HepG2 (cell line): ENCODE data around the gene U2AF1L4. TPM values are rescaled to one million over a fixed set of nuclear protein-coding genes. Genes with fewer than 3 reads are reported as not detected.
A peak's percentile ranks its signal among the peaks of the same experiment; 100 is the strongest.

ENCODE experiments used
- BORCS8-MEF2B ChIP-seq: sonication (generic); formaldehyde crosslinking; IDR thresholded peaks from 2 replicates; pipeline ENCODE4 v1.8.0; 2022; ENCODE audit warnings: mild to moderate bottlenecking, missing genetic modification reagents
- CCAR2 ChIP-seq: fragments of 200-400 bp; formaldehyde crosslinking; optimal IDR thresholded peaks from 2 replicates; pipeline ENCODE3; 2018; ENCODE audit warnings: low read depth, mild to moderate bottlenecking, low read length, moderate library complexity
- ESRRA ChIP-seq: sonication (generic); formaldehyde crosslinking; IDR thresholded peaks from 2 replicates; pipeline ENCODE4 v1.5.1; 2020; ENCODE audit warnings: mild to moderate bottlenecking, low read depth, missing genetic modification reagents
- GLI4 ChIP-seq: sonication (generic); formaldehyde crosslinking; IDR thresholded peaks from 2 replicates; pipeline ENCODE4 v1.5.1; 2020; ENCODE audit warnings: missing genetic modification reagents, mild to moderate bottlenecking, moderate library complexity, borderline replicate concordance
- IRF2 ChIP-seq: IDR thresholded peaks from 2 replicates; pipeline ENCODE4 v1.6.1; 2018; ENCODE audit warnings: missing genetic modification reagents, missing compliant biosample characterization
- MAZ ChIP-seq, 2 experiments: sonication (generic) in 1 of 2; formaldehyde crosslinking in 1 of 2; IDR thresholded peaks; 2 replicates each; pipeline versions ENCODE4 v1.5.0 to v1.6.1; 2012 to 2020; ENCODE audit warnings: low read depth in 2 of 2, mild to moderate bottlenecking in 2 of 2, borderline replicate concordance in 1 of 2, improper control_type of control experiment in 1 of 2, low read length in 1 of 2, missing genetic modification reagents in 1 of 2, moderate library complexity in 1 of 2
- ONECUT2 ChIP-seq: sonication (generic); formaldehyde crosslinking; IDR thresholded peaks from 2 replicates; pipeline ENCODE4 v1.4.0; 2020; ENCODE audit warnings: missing genetic modification reagents
- SOX5 ChIP-seq: IDR thresholded peaks from 2 replicates; pipeline ENCODE4 v1.6.1; 2016; ENCODE audit warnings: borderline replicate concordance
- TP53 ChIP-seq: sonication (generic); formaldehyde crosslinking; conservative IDR thresholded peaks from 2 replicates; pipeline ENCODE4 v1.4.0; 2020; ENCODE audit warnings: missing genetic modification reagents
- ZBTB20 ChIP-seq: sonication (generic); formaldehyde crosslinking; IDR thresholded peaks from 2 replicates; pipeline ENCODE4 v1.8.1; 2023; ENCODE audit warnings: missing genetic modification reagents, low read depth, mild to moderate bottlenecking, borderline replicate concordance
- ZMYM4 ChIP-seq: sonication (generic); formaldehyde crosslinking; IDR thresholded peaks from 2 replicates; pipeline ENCODE4 v1.8.1; 2023; ENCODE audit warnings: mild to moderate bottlenecking, missing genetic modification reagents
- ZNF10 ChIP-seq: sonication (generic); formaldehyde crosslinking; IDR thresholded peaks from 2 replicates; pipeline ENCODE4 v1.4.0; 2020; ENCODE audit warnings: mild to moderate bottlenecking, low read depth, missing genetic modification reagents, borderline replicate concordance
- ZNF17 ChIP-seq: sonication (generic); formaldehyde crosslinking; IDR thresholded peaks from 2 replicates; pipeline ENCODE4 v1.5.0; 2020; ENCODE audit warnings: mild to moderate bottlenecking, missing genetic modification reagents
- ZNF205 ChIP-seq: IDR thresholded peaks from 2 replicates; pipeline ENCODE4 v1.6.1; 2018; ENCODE audit warnings: missing biosample characterization, missing genetic modification reagents
- ZNF276 ChIP-seq: sonication (generic); formaldehyde crosslinking; IDR thresholded peaks from 2 replicates; pipeline ENCODE4 v1.4.0; 2020; ENCODE audit warnings: mild to moderate bottlenecking, low read depth, missing genetic modification reagents
- ZNF326 ChIP-seq: sonication (generic); formaldehyde crosslinking; IDR thresholded peaks from 2 replicates; pipeline ENCODE4 v1.4.0; 2020; ENCODE audit warnings: missing genetic modification reagents, borderline replicate concordance
- ZNF569 ChIP-seq: sonication (generic); formaldehyde crosslinking; IDR thresholded peaks from 2 replicates; pipeline ENCODE4 v1.5.0; 2020; ENCODE audit warnings: mild to moderate bottlenecking, missing genetic modification reagents, moderate library complexity, borderline replicate concordance
- ZNF597 ChIP-seq: sonication (generic); formaldehyde crosslinking; IDR thresholded peaks from 2 replicates; pipeline ENCODE4 v1.5.0; 2020; ENCODE audit warnings: missing genetic modification reagents
- ZNF746 ChIP-seq: sonication (generic); formaldehyde crosslinking; IDR thresholded peaks from 2 replicates; pipeline ENCODE4 v1.8.0; 2022; ENCODE audit warnings: mild to moderate bottlenecking, missing genetic modification reagents
- ZNF747 ChIP-seq: sonication (generic); formaldehyde crosslinking; IDR thresholded peaks from 2 replicates; pipeline ENCODE4 v1.8.1; 2023; ENCODE audit warnings: missing genetic modification reagents, mild to moderate bottlenecking, borderline replicate concordance
- ZNF878 ChIP-seq: sonication (generic); formaldehyde crosslinking; IDR thresholded peaks from 2 replicates; pipeline ENCODE4 v1.8.1; 2023; ENCODE audit warnings: mild to moderate bottlenecking, missing genetic modification reagents, moderate library complexity
- polyA plus RNA-seq, 8 experiments: library from polyadenylated mRNA; depleted of rRNA in 3 of 8; stranded (reverse) in 7 of 8; unstranded in 1 of 8; fragments of >200 nt; fragmentation: Illumina TruSeq in 4 of 8; extraction: Trizol in 4 of 8; gene quantifications; 2 replicates each; pipeline versions ENCODE4 v1.2.1 to v1.2.3, GENCODE V29; 2011 to 2016; ENCODE audit warnings: low read depth in 4 of 8, missing spikeins in 1 of 8, mixed read lengths in 1 of 8; ENCODE audit not compliant: insufficient read depth in 1 of 8
- total RNA-seq, 5 experiments: library from RNA; depleted of rRNA; stranded (reverse); fragments of >200 nt; fragmentation: Illumina TruSeq; extraction: Trizol; gene quantifications; 2 replicates each; pipeline ENCODE4 v1.2.3, GENCODE V29; 2016; ENCODE audit warnings: low read depth in 1 of 5
- TF ChIP-seq, protein P1 (sequence below), 2 experiments: IDR thresholded peaks; 2 replicates each; pipeline ENCODE4 v1.6.1; 2011 to 2012; ENCODE audit warnings: low read length in 2 of 2, borderline replicate concordance in 1 of 2, low read depth in 1 of 2, mild to moderate bottlenecking in 1 of 2, moderate library complexity in 1 of 2

The U2AF1L4 gene
- total and polyA plus RNA-seq, 2 of the 13 experiments (the other 11 are each of a cell fraction or from before 2014, with no cell fraction given), result 7.9 to 15.4 TPM

DNA sequence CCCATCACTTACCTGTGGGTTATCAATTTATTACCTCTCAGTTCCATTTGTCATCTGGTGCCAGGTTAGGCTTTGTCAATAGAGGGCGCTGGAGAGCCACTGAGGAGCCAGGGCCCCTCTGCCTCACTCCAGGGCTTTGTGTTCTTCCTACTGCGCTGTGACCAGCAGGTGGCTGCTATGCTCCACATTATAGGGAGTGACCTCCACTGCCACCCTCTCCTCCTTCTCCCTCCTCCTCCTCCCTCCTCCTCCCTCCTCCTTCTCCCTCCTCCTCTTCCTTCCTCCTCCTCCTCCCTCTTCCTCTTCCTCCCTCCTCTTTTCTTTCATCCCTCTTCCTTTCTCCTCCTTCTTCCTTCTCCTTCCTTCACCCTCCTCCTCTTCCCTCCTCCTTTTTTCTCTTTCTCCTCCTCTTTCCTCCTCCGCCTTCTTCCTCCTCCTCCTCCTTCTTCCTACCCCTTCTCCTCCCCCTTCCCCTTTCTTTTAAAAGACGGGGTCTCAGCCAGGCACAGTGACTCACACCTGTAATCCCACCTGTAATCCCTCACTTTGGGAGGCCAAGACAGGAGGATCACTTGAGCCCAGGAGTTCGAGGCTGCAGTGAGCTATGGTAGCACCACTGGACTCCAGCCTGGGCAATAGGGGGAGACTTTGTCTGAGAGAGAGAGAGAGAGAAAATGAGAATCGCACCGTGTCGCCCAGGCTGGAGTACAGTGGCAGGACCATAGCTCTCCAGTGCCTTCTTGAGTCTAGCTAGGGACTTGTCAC lies 51.2 kb downstream of the U2AF1L4 start (continued):
- TF ChIP-seq ZNF276 (CRISPR knock-in tag), result no peak
- TF ChIP-seq BORCS8-MEF2B, result no peak
- no peak for TF ChIP-seq ZNF326 (CRISPR knock-in tag)
- TF ChIP-seq ZNF878 (CRISPR knock-in tag), result no peak
- TF ChIP-seq ZNF10 (CRISPR knock-in tag), result no peak
- no peak for TF ChIP-seq ZNF747 (CRISPR knock-in tag)
- TF ChIP-seq ZNF569 (CRISPR knock-in tag), result no peak
- TF ChIP-seq MAZ (IDR thresholded peaks at IDR 0.05; ENCODE audit: borderline replicate concordance, low read depth, low read length), result peak; percentile 49; the same call in 1 of the 2 replicates
- no peak; the same call in 1 of the 2 replicates for TF ChIP-seq MAZ (CRISPR knock-in tag; IDR thresholded peaks at IDR 0.05; ENCODE audit: low read depth)
- no peak for TF ChIP-seq ZNF17 (CRISPR knock-in tag)
- no peak for TF ChIP-seq ESRRA (CRISPR knock-in tag)
- TF ChIP-seq ZNF205, result 0 out of 2 replicates have a peak, but pooled peaks have one; percentile 64
- TF ChIP-seq ZMYM4, result peak; percentile 53; the same call in 1 of the 2 replicates
- peak; percentile 30; the same call in 1 of the 2 replicates for TF ChIP-seq SOX5 (CRISPR knock-in tag)
- TF ChIP-seq IRF2 (CRISPR knock-in tag), result peak; percentile 71
- 0 out of 2 replicates have a peak, but pooled peaks have one; percentile 55 for TF ChIP-seq ZNF746
- TF ChIP-seq GLI4 (CRISPR knock-in tag), result no peak
- TF ChIP-seq ZBTB20, result no peak
- TF ChIP-seq ONECUT2 (CRISPR knock-in tag), result no peak
- peak; percentile 88 for TF ChIP-seq CCAR2
- TF ChIP-seq TP53 (CRISPR knock-in tag), result no peak
- TF ChIP-seq, protein P1, sequence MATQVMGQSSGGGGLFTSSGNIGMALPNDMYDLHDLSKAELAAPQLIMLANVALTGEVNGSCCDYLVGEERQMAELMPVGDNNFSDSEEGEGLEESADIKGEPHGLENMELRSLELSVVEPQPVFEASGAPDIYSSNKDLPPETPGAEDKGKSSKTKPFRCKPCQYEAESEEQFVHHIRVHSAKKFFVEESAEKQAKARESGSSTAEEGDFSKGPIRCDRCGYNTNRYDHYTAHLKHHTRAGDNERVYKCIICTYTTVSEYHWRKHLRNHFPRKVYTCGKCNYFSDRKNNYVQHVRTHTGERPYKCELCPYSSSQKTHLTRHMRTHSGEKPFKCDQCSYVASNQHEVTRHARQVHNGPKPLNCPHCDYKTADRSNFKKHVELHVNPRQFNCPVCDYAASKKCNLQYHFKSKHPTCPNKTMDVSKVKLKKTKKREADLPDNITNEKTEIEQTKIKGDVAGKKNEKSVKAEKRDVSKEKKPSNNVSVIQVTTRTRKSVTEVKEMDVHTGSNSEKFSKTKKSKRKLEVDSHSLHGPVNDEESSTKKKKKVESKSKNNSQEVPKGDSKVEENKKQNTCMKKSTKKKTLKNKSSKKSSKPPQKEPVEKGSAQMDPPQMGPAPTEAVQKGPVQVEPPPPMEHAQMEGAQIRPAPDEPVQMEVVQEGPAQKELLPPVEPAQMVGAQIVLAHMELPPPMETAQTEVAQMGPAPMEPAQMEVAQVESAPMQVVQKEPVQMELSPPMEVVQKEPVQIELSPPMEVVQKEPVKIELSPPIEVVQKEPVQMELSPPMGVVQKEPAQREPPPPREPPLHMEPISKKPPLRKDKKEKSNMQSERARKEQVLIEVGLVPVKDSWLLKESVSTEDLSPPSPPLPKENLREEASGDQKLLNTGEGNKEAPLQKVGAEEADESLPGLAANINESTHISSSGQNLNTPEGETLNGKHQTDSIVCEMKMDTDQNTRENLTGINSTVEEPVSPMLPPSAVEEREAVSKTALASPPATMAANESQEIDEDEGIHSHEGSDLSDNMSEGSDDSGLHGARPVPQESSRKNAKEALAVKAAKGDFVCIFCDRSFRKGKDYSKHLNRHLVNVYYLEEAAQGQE (IDR thresholded peaks at IDR 0.05; ENCODE audit: borderline replicate concordance in 1 of 2, low read depth in 1 of 2, low read length in 2 of 2), result no peak
- TF ChIP-seq ZNF597 (CRISPR knock-in tag), result no peak
